ENCODE measurements around the gene APEH. TPM values are rescaled to one million over a fixed set of nuclear protein-coding genes. Genes with fewer than 3 reads are reported as not detected.
"Not testable (repeated sequence)": the region's sequence is repeated elsewhere in the genome, so short reads cannot be mapped to it uniquely, and the experiment has no call there.

Gene APEH
- total RNA-seq, 1 experiment from 2014 or later, result 215 TPM

- H3K56ac ChIP-seq (ENCODE audit: insufficient read length, low read depth, low read length); H3K27me3 Mint-ChIP-seq (ENCODE audit: low read depth); H4K5ac ChIP-seq (ENCODE audit: insufficient read length, low read depth, low read length); H3K14ac ChIP-seq (ENCODE audit: insufficient read depth, low read length); H3K18ac ChIP-seq (ENCODE audit: insufficient read length, low read depth, low read length); H3K9me3 Mint-ChIP-seq; H3K4me1 Mint-ChIP-seq; H3K79me2 ChIP-seq (ENCODE audit: insufficient read depth, low read length); H4K91ac ChIP-seq (ENCODE audit: insufficient read length, low read depth, low read length); H2AK5ac ChIP-seq (ENCODE audit: insufficient read length, low read length); DNase-seq; H3K9ac ChIP-seq (ENCODE audit: extremely low read depth, insufficient read length, low read length); H3T11ph ChIP-seq (ENCODE audit: low read length); H3K4me3 Mint-ChIP-seq; H3K23me2 ChIP-seq (ENCODE audit: insufficient read length, low read depth, low read length, poor library complexity, severe bottlenecking); H3K36me3 Mint-ChIP-seq (ENCODE audit: insufficient read depth in 1 of 3, low read depth in 3 of 3); H2BK15ac ChIP-seq (ENCODE audit: low read depth, low read length); H2BK20ac ChIP-seq (ENCODE audit: low read depth, low read length, poor library complexity, severe bottlenecking); H3K27me3 ChIP-seq (ENCODE audit: insufficient read depth, low read length); H3K23ac ChIP-seq (ENCODE audit: insufficient read length, low read depth, low read length); H2BK12ac ChIP-seq (ENCODE audit: insufficient read length, low read depth, low read length); H3K27ac ChIP-seq (ENCODE audit: insufficient read length, low read depth, low read length); H2BK120ac ChIP-seq (ENCODE audit: low read depth, low read length, poor library complexity, severe bottlenecking); H4K20me1 ChIP-seq (ENCODE audit: control insufficient read depth, insufficient read depth, insufficient read length); H2BK5ac ChIP-seq (ENCODE audit: insufficient read length, low read length); H3K4me2 ChIP-seq (ENCODE audit: insufficient read depth, insufficient read length, low read length); H3K4ac ChIP-seq (ENCODE audit: low read depth, low read length); H2AFZ ChIP-seq (ENCODE audit: low read length); H4K8ac ChIP-seq (replicated peaks; ENCODE audit: insufficient read length, low read depth, low read length); H3K79me1 ChIP-seq (ENCODE audit: insufficient read depth, low read depth, low read length, poor library complexity, severe bottlenecking); H3K9me3 ChIP-seq (ENCODE audit: control insufficient read depth, low read depth, low read length); H3K4me1 ChIP-seq (ENCODE audit: insufficient read depth, low read length): not testable (repeated sequence)
- WGBS (ENCODE audit: extremely low coverage, insufficient read length, low lambda C conversion rate), result no CpG with 5 or more reads among the region's 6 CpGs
- H3K27ac Mint-ChIP-seq, result peak overlapping the region in 1 of 3 experiments; percentile 52; a peak in 1 of 7 replicates
Measured at GRCh38 chr3:49694409-49695070, 20.4 kb downstream of the APEH start.

- no CpG with 5 or more reads among the region's 4 CpGs for WGBS (ENCODE audit: extremely low coverage, insufficient read length, low lambda C conversion rate)
Measured at GRCh38 chr3:49695350-49696015, 21.3 kb downstream of the APEH start.

More at GRCh38 chr3:49695350-49696015, 21.3 kb downstream of the APEH start:
- H2BK20ac ChIP-seq (ENCODE audit: low read depth, low read length, poor library complexity, severe bottlenecking); H2AK5ac ChIP-seq (ENCODE audit: insufficient read length, low read length); H4K20me1 ChIP-seq (ENCODE audit: control insufficient read depth, insufficient read depth, insufficient read length); H3K79me1 ChIP-seq (ENCODE audit: insufficient read depth, low read depth, low read length, poor library complexity, severe bottlenecking); H3K9me3 Mint-ChIP-seq; H3K27me3 ChIP-seq (ENCODE audit: insufficient read depth, low read length); H3K4me1 ChIP-seq (ENCODE audit: insufficient read depth, low read length); H3K4me3 Mint-ChIP-seq; H2BK12ac ChIP-seq (ENCODE audit: insufficient read length, low read depth, low read length); H3K4me2 ChIP-seq (ENCODE audit: insufficient read depth, insufficient read length, low read length); H2BK15ac ChIP-seq (ENCODE audit: low read depth, low read length); H2BK5ac ChIP-seq (ENCODE audit: insufficient read length, low read length); H3K36me3 Mint-ChIP-seq (ENCODE audit: insufficient read depth in 1 of 3, low read depth in 3 of 3); H3T11ph ChIP-seq (ENCODE audit: low read length); H3K18ac ChIP-seq (ENCODE audit: insufficient read length, low read depth, low read length); H3K79me2 ChIP-seq (ENCODE audit: insufficient read depth, low read length); H3K56ac ChIP-seq (ENCODE audit: insufficient read length, low read depth, low read length); H3K27ac ChIP-seq (ENCODE audit: insufficient read length, low read depth, low read length); H2AFZ ChIP-seq (ENCODE audit: low read length); H3K9ac ChIP-seq (ENCODE audit: extremely low read depth, insufficient read length, low read length); H3K23ac ChIP-seq (ENCODE audit: insufficient read length, low read depth, low read length); H3K23me2 ChIP-seq (ENCODE audit: insufficient read length, low read depth, low read length, poor library complexity, severe bottlenecking); DNase-seq; H4K91ac ChIP-seq (ENCODE audit: insufficient read length, low read depth, low read length); H3K4me1 Mint-ChIP-seq; H3K4ac ChIP-seq (ENCODE audit: low read depth, low read length); H3K14ac ChIP-seq (ENCODE audit: insufficient read depth, low read length); H3K9me3 ChIP-seq (ENCODE audit: control insufficient read depth, low read depth, low read length); H4K8ac ChIP-seq (replicated peaks; ENCODE audit: insufficient read length, low read depth, low read length); H3K27ac Mint-ChIP-seq; H3K27me3 Mint-ChIP-seq (ENCODE audit: low read depth); H4K5ac ChIP-seq (ENCODE audit: insufficient read length, low read depth, low read length); H2BK120ac ChIP-seq (ENCODE audit: low read depth, low read length, poor library complexity, severe bottlenecking): not testable (repeated sequence)
